Measurements from ENCODE around the gene EEA1.

EEA1 gene

DNA sequence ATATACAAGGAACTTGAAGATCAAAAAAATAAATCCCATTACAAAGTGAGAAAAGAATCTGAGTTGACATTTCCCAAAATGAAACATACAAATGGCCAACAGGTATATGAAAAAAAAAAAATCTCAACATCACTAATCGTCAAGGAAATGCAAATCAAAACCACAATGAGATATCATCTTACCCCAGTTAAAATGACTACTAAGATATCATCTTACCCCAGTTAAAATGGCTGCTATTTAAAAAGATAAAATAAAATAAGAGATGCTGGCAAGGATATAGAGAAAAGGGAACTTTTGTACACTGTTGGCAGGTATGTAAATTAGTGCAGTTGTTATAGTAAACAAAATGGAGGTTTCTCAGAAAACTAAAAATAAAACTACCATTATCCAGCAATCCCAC, 181.9 kb downstream of the EEA1 start:
- no peaks in the 10 kb centered on the region for H3K9me2 ChIP-seq (ENCODE audit: low read depth, low read length)
- no peak overlapping the region for H3K27ac ChIP-seq (ENCODE audit: low read depth, low read length, poor library complexity, severe bottlenecking)
- H3K9me3 ChIP-seq (ENCODE audit: low read length), result no peaks in the 10 kb centered on the region
- no peak overlapping the region for H3K4me2 ChIP-seq (ENCODE audit: low read length)
- no peaks in the 10 kb centered on the region for H3K79me2 ChIP-seq (ENCODE audit: insufficient read depth, low read length)
- no peak overlapping the region for H3K4me3 ChIP-seq (ENCODE audit: low read depth, low read length, poor library complexity, severe bottlenecking)
- H2AFZ ChIP-seq (ENCODE audit: low read length), result no peak overlapping the region
- TF ChIP-seq EZH2 (IDR thresholded peaks at IDR 0.05; ENCODE audit: borderline replicate concordance, low read length), result no peak
- TF ChIP-seq, protein P1, sequence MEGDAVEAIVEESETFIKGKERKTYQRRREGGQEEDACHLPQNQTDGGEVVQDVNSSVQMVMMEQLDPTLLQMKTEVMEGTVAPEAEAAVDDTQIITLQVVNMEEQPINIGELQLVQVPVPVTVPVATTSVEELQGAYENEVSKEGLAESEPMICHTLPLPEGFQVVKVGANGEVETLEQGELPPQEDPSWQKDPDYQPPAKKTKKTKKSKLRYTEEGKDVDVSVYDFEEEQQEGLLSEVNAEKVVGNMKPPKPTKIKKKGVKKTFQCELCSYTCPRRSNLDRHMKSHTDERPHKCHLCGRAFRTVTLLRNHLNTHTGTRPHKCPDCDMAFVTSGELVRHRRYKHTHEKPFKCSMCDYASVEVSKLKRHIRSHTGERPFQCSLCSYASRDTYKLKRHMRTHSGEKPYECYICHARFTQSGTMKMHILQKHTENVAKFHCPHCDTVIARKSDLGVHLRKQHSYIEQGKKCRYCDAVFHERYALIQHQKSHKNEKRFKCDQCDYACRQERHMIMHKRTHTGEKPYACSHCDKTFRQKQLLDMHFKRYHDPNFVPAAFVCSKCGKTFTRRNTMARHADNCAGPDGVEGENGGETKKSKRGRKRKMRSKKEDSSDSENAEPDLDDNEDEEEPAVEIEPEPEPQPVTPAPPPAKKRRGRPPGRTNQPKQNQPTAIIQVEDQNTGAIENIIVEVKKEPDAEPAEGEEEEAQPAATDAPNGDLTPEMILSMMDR (IDR thresholded peaks at IDR 0.05; ENCODE audit: low read length), result no peak
- no peaks in the 10 kb centered on the region for H3K36me3 ChIP-seq (ENCODE audit: insufficient read depth, low read length)
- no peaks in the 10 kb centered on the region for H3F3A ChIP-seq (ENCODE audit: insufficient read depth, low read length)
- no peaks in the 10 kb centered on the region for H4K20me1 ChIP-seq (ENCODE audit: insufficient read depth, low read length)
- H3K27me3 ChIP-seq (ENCODE audit: insufficient read depth, low read length), result no peaks in the 10 kb centered on the region
- H3K9ac ChIP-seq (ENCODE audit: low read length), result no peak overlapping the region
- no peaks in the 10 kb centered on the region for H3K4me1 ChIP-seq (ENCODE audit: insufficient read depth, low read length, severe bottlenecking)

DNA sequence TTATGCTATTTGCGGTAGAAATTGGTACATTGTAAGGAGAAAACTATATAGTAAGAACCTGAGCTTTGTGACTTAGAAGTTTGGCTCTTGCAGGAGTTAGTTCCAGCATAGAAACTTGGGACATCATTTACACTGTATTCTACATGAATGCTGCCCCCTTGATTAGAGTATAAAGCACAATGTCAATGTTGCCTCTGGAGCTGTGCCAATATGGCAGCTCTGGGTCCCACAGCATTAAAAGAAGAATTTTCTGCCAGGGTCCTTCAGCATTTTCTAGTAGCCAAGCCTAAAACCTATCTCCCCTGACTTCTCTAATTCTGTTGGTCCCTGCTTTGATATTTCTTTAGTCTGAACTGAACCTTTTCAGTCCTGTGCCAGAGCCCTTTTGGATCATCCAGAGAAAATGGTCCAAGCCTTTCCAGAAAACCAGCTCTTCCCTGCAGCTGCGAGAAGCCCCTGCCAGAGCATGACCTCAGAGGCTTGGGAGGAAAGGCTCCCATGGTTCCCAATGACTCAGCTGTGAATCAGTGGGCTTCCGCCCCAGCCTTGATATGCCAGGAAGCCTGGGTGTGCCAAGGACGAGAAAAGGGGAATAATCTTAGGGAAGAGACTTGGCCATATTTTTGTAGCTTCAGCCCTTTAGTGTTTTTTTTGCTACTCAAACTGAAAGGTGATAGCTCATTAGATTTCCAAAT, 183.1 kb downstream of the EEA1 start:
- Histone ChIP-seq H3K9ac (ENCODE audit: low read length) (no peak overlapping the region), H3K27ac (ENCODE audit: low read depth, low read length, poor library complexity, severe bottlenecking) (no peak overlapping the region), H3K79me2 (ENCODE audit: insufficient read depth, low read length) (no peaks in the 10 kb centered on the region), H3K4me1 (ENCODE audit: insufficient read depth, low read length, severe bottlenecking) (no peaks in the 10 kb centered on the region), H3K27me3 (ENCODE audit: insufficient read depth, low read length) (no peaks in the 10 kb centered on the region), H3K4me2 (ENCODE audit: low read length) (no peak overlapping the region), H3F3A (ENCODE audit: insufficient read depth, low read length) (no peaks in the 10 kb centered on the region), H2AFZ (ENCODE audit: low read length) (no peak overlapping the region), H3K4me3 (ENCODE audit: low read depth, low read length, poor library complexity, severe bottlenecking) (no peak overlapping the region), H3K36me3 (ENCODE audit: insufficient read depth, low read length) (no peaks in the 10 kb centered on the region), H3K9me3 (ENCODE audit: low read length) (no peaks in the 10 kb centered on the region), H3K9me2 (ENCODE audit: low read depth, low read length) (no peaks in the 10 kb centered on the region), H4K20me1 (ENCODE audit: insufficient read depth, low read length) (no peaks in the 10 kb centered on the region)
- TF ChIP-seq, protein P1 (IDR thresholded peaks at IDR 0.05; ENCODE audit: low read length), result no peak
- TF ChIP-seq EZH2 (IDR thresholded peaks at IDR 0.05; ENCODE audit: borderline replicate concordance, low read length), result no peak

DNA sequence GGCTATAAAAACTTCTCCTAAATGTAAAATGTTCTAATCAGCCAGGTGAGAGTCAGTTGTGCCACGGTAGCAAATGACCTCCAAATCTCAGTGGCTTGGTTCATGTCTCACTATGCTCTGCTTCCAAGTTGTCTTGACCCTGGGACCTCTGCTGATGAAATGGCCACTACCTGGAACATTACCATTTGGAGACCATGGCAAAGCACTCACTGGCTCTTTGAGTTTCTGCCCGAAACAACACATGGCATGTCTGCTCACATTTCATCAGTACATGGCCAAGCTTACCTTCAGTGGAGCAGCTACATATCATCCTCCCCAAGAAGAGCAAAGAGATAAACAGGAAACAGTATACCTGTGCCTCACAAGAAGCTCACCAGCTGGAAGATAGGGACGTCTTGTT, 186.1 kb downstream of the EEA1 start:
- Histone ChIP-seq H3K36me3 (ENCODE audit: insufficient read depth, low read length) (no peaks in the 10 kb centered on the region), H3K4me3 (ENCODE audit: low read depth, low read length, poor library complexity, severe bottlenecking) (no peak overlapping the region), H3K27ac (ENCODE audit: low read depth, low read length, poor library complexity, severe bottlenecking) (no peak overlapping the region), H3K27me3 (ENCODE audit: insufficient read depth, low read length) (no peaks in the 10 kb centered on the region), H3K4me1 (ENCODE audit: insufficient read depth, low read length, severe bottlenecking) (no peaks in the 10 kb centered on the region), H3K9ac (ENCODE audit: low read length) (no peak overlapping the region), H3K9me2 (ENCODE audit: low read depth, low read length) (no peaks in the 10 kb centered on the region), H3K79me2 (ENCODE audit: insufficient read depth, low read length) (no peaks in the 10 kb centered on the region), H3F3A (ENCODE audit: insufficient read depth, low read length) (no peaks in the 10 kb centered on the region), H3K4me2 (ENCODE audit: low read length) (no peak overlapping the region), H2AFZ (ENCODE audit: low read length) (no peak overlapping the region), H4K20me1 (ENCODE audit: insufficient read depth, low read length) (no peaks in the 10 kb centered on the region), H3K9me3 (ENCODE audit: low read length) (no peaks in the 10 kb centered on the region)
- TF ChIP-seq EZH2 (IDR thresholded peaks at IDR 0.05; ENCODE audit: borderline replicate concordance, low read length), result no peak
- TF ChIP-seq, protein P1 (IDR thresholded peaks at IDR 0.05; ENCODE audit: low read length), result no peak
